A172 (cell line): ENCODE results near the gene ZNF628. TPM values are rescaled to one million over a fixed set of nuclear protein-coding genes. Genes with fewer than 3 reads are reported as not detected.
"Not testable (repeated sequence)": the region's sequence is repeated elsewhere in the genome, so short reads cannot be mapped to it uniquely, and the experiment has no call there.

Experiments
- DNase-seq: peaks from one replicate; pipeline ENCODE4 v3.0.0-alpha.2; 2015; ENCODE audit warnings: low spot score
- total RNA-seq: library from RNA; depleted of rRNA; stranded (reverse); fragments of >200 nt; shearing (Covaris generic); gene quantifications from 2 replicates; pipeline ENCODE4 v1.2.3, GENCODE V29; 2014

The ZNF628 gene
- total RNA-seq, 1 experiment from 2014 or later, result 4.8 TPM

- not testable (repeated sequence) for DNase-seq
Measured at GRCh38 chr19:55496820-55497219, 20.4 kb downstream of the ZNF628 start.

GRCh38 chr19:55497763-55498162, 21.3 kb downstream of the ZNF628 start:
- DNase-seq, result no peak

- no peak for DNase-seq
Measured at GRCh38 chr19:55498246-55498840, 21.9 kb downstream of the ZNF628 start.

- no peak for DNase-seq
Measured at GRCh38 chr19:55500368-55500952, 24.0 kb downstream of the ZNF628 start.

GRCh38 chr19:55502197-55502952, 26.0 kb downstream of the ZNF628 start:
- no peak for DNase-seq

GRCh38 chr19:55503157-55503501, 26.7 kb downstream of the ZNF628 start:
- DNase-seq, result no peak

- peak; percentile 96 for DNase-seq
Measured at GRCh38 chr19:55503502-55504251, 27.3 kb downstream of the ZNF628 start.

GRCh38 chr19:55504252-55504603, 27.8 kb downstream of the ZNF628 start:
- DNase-seq, result no peak

GRCh38 chr19:55504981-55505380, 28.6 kb downstream of the ZNF628 start:
- DNase-seq, result no peak

- DNase-seq, result no peak
Measured at GRCh38 chr19:55508120-55508519, 31.7 kb downstream of the ZNF628 start.

GRCh38 chr19:55516878-55517620, 40.6 kb downstream of the ZNF628 start:
- DNase-seq, result peak; percentile 92

- peak; percentile 97 for DNase-seq
Measured at GRCh38 chr19:55519451-55520311, 43.3 kb downstream of the ZNF628 start.

- no peak for DNase-seq
Measured at GRCh38 chr19:55520691-55521292, 44.4 kb downstream of the ZNF628 start.

GRCh38 chr19:55525289-55526101, 49.1 kb downstream of the ZNF628 start:
- no peak for DNase-seq

GRCh38 chr19:55526216-55527196, 50.1 kb downstream of the ZNF628 start:
- DNase-seq, result peak; percentile 45

GRCh38 chr19:55527197-55528029, 51.0 kb downstream of the ZNF628 start:
- no peak for DNase-seq

GRCh38 chr19:55528030-55528803, 51.8 kb downstream of the ZNF628 start:
- no peak for DNase-seq
